NCI-H1092 treated with DMSO at 0.1 percent for 48 hours (cell line): Measurements from ENCODE around the gene SFMBT2.
A peak's percentile ranks its signal among the peaks of the same experiment; 100 is the strongest.

Source experiments
- DNase-seq: peaks from one replicate; lab custom pipeline; 2025; lab: John Stamatoyannopoulos, UW

SFMBT2 gene

DNA sequence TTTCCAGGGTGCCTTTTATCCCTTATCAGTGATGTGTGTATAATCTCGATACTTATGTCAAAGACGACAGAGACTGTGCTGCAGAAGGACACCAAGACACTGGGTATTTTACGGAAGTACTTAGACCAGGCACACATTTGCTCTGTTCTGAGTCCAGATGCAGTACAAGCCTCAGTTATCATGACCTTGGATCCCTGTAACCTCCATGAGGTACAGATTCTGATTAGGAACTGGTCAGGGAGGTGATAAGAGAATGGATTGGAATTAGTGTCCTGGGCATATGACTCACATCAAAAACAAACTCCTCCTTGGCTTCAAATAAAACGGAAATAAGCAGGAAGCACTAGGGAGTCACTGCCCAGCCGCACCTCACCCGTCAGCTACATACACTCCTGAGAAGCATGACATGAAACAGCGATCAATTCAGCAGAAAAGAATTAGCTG is 146.5 kb downstream of the SFMBT2 start:
- no peak for DNase-seq

DNA sequence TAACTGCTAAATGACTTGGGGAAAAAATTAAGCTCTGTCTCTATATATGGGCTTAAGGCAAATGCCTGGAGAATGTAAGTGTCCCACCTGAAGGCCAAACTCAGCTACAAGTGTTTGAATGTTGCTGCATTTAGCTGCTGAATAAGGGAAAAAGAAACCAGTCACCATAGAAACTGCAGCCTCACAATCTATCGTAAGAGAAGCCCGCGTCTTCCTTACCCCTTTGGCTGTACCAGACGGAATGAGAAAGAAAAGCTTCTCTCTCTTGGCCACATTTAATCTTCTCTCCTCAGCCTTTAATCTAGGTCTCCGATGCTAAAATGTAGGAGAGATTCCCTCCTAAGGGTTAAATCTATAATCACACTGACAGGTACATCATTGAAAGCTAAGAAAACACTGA is 147.2 kb downstream of the SFMBT2 start:
- no peak for DNase-seq

DNA sequence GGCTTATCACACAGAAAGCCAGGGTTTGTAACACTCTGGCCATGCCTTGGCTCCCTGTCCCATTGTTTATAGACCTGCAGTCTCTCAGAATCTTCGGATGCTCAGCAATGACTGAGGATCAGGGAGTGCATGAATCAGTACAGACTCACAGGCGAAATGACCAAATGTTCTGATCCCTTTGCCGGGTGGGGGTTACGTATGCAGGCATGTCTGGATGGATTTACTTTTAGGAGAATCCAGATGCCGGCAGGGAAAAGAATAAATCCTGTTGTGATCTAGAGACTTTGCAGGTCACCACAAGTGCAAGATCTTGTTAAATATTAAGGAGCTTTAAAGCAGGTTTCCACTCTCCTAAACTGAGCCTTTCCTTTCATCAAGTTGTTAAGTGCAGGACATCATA is 149.5 kb downstream of the SFMBT2 start:
- DNase-seq, result no peak

DNA sequence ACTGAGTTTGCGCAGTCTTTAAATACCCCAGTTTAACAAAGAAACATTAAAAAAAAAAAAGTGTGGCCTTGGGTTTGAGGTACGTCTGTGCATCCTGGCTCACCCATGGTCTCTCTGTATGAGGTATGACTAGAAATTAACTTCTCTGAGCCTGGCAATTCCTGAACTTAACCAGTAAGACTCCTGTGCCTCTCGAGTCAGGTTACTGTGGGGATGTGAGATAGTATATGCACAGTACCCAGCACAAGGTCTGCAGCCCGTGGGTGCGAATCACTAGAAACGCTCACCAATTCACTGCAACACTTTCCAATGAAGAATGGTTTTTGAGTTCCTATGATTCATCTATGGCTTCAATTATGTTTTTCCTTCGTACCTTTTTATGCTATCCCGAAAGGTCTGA is 149.9 kb downstream of the SFMBT2 start:
- DNase-seq, result no peak

DNA sequence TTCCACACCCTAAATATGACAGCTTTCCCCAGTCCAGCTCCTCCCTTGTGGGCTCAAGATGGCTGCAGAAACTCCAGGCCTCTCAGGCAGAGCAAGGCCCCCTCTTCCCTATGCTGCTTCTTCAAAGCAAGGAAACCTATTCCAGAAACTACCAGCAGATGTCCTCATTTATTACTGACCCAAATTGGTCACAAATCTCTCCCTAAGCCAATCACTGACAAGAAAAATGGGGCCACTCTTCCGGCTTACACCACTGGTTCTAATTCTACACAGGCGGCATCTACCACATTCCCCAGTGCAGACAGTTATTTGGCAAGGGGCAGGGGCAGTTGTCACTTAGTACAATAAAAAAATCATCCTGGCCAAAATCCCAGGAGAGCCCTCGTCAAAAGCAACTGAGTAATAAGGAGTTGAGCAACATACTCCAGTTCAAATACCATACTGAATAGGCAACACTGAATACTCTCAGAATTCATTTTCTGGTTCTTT is 150.4 kb downstream of the SFMBT2 start:
- peak; percentile 59 for DNase-seq

DNA sequence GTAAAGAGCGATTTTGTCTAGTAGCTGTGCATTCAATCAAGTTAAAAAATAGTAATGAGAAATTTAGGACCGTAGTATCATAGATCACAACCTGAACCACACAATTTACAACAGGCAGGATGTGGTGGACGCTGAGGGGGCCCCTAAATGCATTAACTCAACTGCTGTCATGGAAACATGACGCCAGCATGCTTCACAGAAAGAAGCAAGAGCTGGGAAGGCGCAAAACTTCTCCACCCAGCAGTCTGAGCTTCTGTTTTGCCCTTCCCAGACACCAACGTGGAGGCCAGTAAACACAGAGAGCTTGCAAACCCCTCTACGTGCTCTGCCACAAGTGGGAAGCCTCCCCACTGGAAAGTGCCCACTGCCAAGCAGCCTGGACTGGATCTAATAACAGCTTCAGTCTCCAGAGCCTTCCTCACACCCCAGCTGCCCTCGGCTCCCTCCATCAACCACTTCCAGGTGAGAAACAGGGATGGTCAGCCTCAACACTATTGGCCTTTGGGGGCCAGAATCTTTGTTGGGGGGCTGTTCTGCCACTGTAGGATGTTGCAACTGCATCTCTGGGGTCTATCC is 151.8 kb downstream of the SFMBT2 start:
- DNase-seq, result no peak

DNA sequence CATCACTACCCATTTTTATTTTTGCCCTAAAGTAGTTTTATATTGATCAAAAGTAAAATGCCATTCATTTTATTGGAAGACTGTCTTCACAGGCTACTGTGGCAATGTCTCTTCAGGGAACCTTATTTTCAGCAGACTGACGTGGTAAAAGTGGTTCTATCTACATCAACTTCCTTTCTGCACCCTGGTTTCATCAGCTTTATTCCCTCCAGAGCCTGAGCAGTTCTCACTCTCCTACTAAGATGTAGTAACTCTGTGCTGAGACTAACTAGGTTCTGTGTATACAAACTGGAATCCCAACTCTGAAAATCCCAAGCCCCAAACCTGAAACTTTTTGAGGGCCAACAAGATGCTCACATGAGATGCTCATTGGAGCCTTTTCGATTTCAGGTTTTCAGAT is 155.3 kb downstream of the SFMBT2 start:
- DNase-seq, result no peak

DNA sequence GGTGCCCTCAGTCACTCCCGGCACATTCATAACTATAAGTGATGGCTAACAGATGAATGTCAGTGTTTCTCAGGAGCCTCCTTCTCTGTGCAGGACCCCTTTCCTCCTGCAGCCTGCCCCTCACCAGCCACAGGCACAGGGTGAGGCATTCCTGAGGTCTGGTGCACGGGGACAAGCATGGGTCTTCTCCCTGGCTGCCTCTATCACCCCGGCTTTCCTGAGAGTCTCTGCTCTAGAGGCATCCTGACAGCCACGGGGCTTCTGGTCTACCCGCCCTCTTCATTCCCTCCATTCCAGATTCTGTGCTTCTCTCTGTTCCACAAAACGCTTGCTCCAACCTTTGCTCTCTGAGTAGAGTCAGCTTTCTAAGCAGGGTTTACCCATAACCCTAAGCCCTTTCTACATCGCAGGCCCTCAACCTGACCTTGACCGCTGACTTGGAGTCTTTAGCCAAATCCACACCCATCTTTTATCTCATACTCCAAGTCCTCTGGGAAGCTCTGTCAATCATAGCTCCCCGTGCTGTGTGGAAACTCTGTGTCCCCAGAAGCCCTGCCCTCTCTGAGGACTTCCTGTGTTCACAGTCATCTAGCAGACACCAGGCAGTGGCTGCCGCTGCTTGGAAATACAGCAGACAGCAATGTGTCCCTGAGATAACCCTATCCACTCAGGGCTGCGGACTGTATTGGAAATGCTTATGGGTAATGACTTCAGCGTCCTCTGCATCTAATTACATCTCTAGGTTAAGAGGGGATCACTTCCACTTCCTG is 159.0 kb downstream of the SFMBT2 start:
- no peak for DNase-seq

DNA sequence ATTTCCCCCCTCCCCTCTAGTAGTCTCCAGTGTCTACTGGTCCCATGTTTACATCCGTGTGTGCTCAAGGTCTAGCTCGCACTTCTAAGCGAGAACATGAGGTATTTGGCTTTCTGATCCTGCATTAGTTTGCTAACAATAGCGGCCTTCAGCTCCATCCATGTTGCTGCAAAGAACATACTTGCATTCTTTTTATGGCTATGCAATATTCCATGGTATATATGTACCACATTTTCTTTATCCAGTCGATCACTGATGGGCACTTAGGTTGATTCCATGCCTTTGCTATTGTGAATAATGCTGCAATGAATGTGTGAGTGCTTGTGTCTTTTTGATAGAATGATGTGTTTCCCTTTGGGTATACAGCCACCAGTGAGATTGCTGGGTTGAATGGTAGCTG is 160.6 kb downstream of the SFMBT2 start:
- no peak for DNase-seq

DNA sequence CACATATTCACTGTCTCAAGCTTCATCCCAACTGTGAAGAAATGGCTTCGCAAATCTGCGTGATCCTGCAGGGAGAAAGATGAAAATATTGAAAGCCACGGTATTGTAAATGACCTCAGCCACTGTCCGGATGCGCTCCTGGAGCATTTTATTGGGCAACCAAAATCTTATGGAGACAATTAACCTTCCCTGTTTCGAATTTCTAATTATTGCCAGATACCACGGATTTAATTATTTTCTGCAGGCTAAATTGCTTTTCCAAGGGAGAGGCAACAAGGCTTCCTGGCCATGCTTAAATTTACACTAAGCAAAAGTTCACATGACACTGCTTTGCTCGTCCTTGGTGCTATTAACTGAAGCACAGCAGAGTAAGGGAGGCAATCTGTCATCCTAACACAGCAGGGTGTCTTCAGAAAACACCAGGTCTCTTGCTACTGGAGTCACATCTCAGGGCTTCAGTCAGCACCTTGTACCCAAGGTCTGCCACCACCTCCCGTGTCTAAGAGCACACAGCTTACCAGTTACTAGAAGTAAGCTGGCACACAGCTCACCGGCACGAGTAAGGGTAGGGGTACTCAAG is 162.2 kb downstream of the SFMBT2 start:
- no peak for DNase-seq

DNA sequence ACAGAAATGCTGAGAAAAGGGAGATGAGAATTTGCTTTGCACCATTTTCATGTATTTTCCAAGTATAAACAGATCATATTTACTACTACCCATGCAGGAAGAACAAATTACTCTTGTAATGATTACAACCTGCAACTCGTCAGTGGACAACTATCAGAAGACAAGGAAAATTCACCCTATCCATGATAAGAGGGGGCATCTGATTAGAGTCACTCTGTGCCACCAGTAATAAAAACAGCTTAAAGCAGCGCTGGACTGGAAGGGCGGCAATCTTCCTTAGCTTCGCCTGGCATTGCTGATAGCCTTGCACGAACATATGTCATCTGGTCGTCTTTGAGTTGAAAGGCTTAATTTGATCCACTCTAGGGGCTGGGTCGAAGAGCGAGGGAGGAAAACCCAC is 162.7 kb downstream of the SFMBT2 start:
- DNase-seq, result no peak

DNA sequence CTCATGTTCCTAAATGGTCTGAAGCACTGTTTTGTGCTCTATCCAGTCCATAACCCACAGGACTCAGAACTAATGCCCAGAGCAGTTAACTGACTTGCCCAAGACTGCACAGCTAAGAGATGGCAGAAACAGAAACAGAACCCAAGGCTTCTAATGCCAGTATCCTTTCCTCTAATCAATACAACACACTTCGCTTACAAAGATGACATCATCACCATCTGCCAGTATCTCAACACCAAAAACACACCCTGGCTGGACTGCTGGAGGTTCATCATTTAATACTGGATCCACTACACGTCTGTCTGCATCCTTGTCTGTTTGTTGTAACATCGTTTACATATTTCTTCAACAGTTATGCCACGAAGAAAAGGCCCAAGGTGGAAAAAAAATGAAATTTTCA is 165.3 kb downstream of the SFMBT2 start:
- DNase-seq, result no peak

DNA sequence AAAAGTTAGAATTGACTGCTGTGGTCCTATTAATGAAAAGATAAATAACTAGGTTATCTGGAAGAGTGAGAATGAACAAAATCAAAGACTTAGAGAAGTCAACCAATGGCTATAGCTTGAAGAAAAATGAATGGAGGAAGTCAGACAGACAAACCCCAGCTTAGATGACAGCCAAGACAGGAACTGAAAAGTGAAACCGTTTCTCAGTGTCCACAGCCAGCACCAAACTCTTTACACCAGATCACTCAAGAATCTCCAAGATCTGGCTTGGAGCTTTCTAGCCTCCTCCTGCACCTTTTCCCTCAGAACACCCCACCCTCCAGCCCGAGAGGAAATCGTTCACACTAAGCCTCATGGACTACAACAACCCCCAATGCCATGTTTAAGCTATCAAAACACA is 167.0 kb downstream of the SFMBT2 start:
- DNase-seq, result no peak

DNA sequence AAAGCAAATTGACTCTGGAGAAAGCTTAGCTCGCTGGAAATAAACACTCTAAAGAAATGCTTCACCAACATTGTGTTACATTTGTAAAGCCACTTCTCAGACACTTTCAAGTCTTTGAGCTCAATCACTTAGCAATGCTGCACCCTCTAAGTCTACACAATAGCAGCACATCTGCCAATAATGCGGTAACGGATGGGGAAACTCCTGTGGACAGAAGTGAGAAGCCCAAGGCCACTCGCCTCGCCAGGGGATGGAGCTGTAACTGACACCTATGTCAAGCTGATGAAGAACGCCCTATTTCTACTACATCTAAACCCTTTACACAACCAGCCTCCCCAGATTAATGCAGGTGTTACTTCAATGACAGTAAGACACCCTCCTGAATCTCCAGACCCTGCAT is 167.7 kb downstream of the SFMBT2 start:
- DNase-seq, result no peak

DNA sequence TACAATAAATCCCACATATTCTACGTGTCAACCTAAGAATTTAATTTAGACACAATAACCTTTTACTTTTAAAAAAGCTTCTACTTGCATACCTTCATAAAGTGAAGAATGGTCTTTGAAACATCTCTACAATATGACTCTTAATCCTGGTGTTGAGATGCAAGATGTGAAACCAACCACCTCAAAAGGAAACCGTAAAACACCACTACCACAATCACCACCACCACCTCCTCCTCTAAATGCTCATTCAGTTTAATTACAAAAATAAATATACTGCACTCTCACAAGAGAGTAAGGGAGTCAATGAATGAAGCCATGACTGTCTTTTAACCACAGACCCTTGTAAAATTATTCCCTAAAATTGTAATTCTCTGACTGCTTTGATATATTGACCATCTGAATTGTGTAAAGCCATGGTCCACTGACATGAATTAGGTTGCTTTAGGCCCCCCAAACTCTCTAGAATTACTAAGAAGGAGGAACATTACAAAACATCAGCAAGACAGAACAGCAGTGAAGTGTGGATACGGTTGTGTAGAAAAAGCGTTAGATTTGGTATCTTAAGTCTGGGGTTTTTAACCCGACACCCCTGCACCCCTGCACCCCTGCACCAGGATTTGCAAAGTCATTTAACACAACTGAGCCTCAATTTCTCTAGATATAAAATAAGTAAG is 171.4 kb downstream of the SFMBT2 start:
- no peak for DNase-seq

DNA sequence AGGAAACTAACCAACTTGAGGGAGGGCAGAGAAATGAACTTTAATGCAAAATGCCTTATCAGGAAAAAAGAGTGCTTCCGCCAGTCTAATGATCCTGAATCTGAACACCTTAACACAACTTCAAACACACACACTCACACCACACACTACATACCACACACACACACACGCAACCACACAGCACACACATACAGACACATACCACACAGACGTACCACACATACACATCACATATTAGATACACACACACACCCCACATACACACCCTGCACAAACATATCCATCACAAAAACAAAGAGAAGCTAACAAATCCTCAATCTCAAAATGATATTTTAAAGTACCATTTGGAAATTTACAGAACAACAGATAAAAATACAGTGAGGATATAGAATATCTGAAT is 175.5 kb downstream of the SFMBT2 start:
- DNase-seq, result no peak

DNA sequence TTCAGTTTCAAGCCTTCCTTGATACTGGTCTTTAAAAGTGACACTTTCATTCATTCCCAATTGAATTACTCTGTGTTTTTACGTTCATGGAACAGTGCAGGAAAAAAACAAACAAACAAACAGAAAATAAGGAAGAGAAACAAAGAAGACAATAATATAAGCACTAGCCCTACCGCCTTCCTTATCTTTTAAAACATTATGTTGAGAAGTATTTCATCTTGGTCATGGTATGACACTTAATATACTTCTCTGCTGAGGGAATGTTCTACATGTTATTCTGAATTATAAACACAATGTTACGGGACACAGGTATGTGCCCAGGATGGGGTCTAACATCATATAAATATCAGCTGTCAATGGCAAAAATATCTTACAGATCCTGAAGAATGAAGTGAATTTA is 176.7 kb downstream of the SFMBT2 start:
- DNase-seq, result no peak

DNA sequence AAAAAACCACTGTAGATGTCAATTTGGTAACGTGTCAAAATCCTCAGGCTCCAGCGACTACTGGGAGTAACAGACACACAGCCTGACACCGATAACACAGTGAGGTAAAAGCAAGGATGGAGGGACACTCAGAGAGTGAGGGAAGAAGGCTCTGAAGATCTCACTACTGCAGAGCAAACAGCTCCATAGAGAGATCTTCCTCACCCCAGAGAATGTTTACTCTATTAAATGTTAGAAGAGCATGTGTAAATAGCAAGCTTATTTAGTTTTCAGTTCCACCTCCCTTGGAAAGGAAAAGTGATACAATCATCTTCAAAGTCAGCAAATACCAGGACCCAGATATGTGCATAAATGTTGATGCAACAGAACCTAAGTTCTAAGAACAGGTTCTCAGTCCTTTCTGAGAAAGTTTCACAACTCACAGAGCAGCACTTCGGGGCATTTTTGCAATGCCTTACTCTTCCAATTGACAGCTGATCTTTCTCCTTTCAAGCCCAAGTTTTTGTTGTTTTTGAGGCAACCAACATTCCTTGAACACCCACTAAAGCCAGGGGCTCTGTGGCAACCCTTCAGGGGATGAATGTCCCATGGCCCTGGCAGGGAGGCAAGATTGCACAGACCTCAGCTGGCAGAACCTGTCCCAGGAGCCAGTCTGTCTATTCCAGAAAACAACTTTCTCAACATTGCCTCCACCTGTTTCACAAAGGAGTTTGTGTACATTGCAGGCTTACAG is 177.4 kb downstream of the SFMBT2 start:
- no peak for DNase-seq

DNA sequence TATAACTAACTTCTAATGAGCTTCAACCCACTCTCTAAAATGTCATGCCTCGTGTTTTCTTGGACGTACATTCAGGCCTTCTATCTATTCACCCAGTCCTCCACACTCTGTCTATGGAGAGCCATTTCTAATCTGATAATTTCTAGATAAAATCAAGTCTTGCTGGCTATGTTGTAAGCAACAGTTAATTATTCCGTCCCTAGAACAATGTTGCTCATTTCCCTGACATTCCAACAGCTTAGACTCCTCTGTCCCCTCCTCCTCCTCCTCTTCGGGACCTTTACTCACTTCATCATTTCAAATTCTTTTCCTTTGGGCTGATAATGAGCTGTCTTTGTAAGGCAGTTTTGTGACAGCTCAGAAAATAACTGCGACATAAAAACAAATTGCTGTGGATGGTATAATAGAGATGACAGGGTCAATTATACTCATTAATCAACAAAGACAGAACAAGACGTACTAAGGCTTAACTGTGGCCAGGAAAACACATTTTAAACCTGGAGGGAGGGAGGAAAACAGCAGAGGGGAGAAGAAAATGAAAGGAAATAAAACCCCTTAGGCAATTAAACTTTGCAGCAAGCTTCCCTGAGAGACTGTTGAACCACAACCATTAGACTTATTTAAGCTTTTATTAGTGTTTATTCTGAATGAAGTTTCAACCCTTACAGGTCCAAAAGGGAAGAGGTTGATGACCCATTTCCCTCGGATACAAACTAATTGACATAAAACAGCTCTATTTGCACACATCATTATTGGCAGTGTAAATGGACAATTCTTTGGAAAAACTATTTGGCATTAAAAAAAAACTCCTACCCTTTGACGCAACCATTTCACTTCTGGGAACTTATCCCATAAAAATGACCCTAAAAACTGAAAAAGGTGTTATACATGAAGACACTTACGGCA is 179.1 kb downstream of the SFMBT2 start:
- DNase-seq, result no peak

DNA sequence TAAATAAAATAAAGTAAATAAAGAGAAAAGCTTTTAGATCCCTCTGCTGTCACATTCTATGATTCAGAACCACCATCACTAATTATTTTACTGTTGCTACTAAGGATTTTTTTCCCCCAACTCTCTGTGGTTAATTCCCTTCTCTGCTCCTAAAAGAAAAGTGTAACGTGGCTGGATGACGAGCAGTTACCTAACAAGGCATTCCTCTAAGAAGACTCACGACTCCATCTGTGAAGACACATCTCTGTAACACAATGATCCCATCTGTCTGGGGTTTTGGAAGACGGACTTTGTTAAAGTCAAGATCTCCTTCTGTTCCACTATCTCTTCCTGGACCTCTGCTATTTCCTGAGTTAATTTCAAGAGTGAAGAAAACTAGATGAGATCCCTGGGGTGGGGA is 179.9 kb downstream of the SFMBT2 start:
- no peak for DNase-seq

DNA sequence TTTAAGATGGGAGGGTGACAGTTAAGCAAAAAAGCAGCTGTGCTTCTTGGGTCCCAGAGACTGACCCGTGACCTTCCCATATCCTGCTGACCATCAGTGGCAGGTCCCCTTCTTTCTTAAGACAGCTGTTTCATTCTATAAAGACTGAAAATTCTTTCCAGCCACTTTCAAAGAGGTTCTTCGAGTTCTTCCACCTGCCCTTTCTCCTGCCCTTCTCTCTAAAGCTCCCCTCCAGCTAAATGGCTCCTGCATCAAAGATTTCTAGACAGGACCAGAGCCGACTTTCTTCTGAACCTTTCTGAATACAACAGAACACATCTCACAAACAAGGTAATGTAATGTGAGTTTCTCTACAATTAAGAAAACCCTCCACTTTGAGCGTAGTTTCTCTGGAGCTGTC is 180.8 kb downstream of the SFMBT2 start:
- DNase-seq, result no peak
